HG03159 (cell line): ENCODE measurements around the gene NEUROD4.

Source experiments
- ATAC-seq: cut with Tn5 transposase; IDR thresholded peaks from one replicate; pipeline ENCODE4 v1.9.1; 2021; ENCODE audit warnings: mild to moderate bottlenecking, moderate library complexity; ENCODE audit not compliant: unreplicated experiment

Gene NEUROD4

GRCh38 chr12:55058082-55058481 lies 38.3 kb downstream of the NEUROD4 start:
- no peak for ATAC-seq

GRCh38 chr12:55058776-55059175 lies 39.0 kb downstream of the NEUROD4 start:
- no peak for ATAC-seq

GRCh38 chr12:55060470-55060869 lies 40.7 kb downstream of the NEUROD4 start:
- peak; percentile 99 for ATAC-seq

GRCh38 chr12:55061024-55061423 lies 41.2 kb downstream of the NEUROD4 start:
- no peak for ATAC-seq

- no peak for ATAC-seq
Measured at GRCh38 chr12:55063291-55063690, 43.5 kb downstream of the NEUROD4 start.

- no peak for ATAC-seq
Measured at GRCh38 chr12:55065535-55065934, 45.8 kb downstream of the NEUROD4 start.

- no peak for ATAC-seq
Measured at GRCh38 chr12:55067701-55068100, 47.9 kb downstream of the NEUROD4 start.

GRCh38 chr12:55068416-55069010 lies 48.7 kb downstream of the NEUROD4 start:
- ATAC-seq = peak; percentile 60

GRCh38 chr12:55072083-55072482 lies 52.3 kb downstream of the NEUROD4 start:
- ATAC-seq = no peak

- no peak for ATAC-seq
Measured at GRCh38 chr12:55073043-55074022, 53.6 kb downstream of the NEUROD4 start.

GRCh38 chr12:55074806-55075205 lies 55.0 kb downstream of the NEUROD4 start:
- ATAC-seq = no peak
